SU-DHL-6 (cell line): ENCODE measurements around the gene EIF3B.

Source experiments
- H2AFZ ChIP-seq: fragments of 200-600 bp; sonication (generic); 2 replicates; pipeline ENCODE4 v1.6.1; 2014; ENCODE audit warnings: low read depth, mild to moderate bottlenecking, moderate library complexity, mixed read lengths, antibody characterized with exemption, low read length; ENCODE audit not compliant: severe bottlenecking
- H3F3A ChIP-seq: fragments of 200-600 bp; shearing (Covaris generic); 2 replicates; pipeline ENCODE4 v1.6.0; 2016; ENCODE audit warnings: antibody characterized with exemption, mild to moderate bottlenecking; ENCODE audit not compliant: insufficient read depth
- H3K27ac ChIP-seq: fragments of 200-600 bp; sonication (generic); 2 replicates; pipeline ENCODE4 v1.5.1; 2016; ENCODE audit warnings: low read depth, mild to moderate bottlenecking, low read length, moderate library complexity, mixed read lengths
- H3K27me3 ChIP-seq: fragments of 200-600 bp; sonication (generic), shearing (Covaris generic); 2 replicates; pipeline ENCODE4 v1.6.0; 2014; ENCODE audit warnings: mild to moderate bottlenecking, low read length
- H3K36me3 ChIP-seq: fragments of 200-600 bp; sonication (generic); 2 replicates; pipeline ENCODE4 v1.6.1; 2014; ENCODE audit warnings: mild to moderate bottlenecking, low read length, mixed read lengths
- H3K4me2 ChIP-seq: fragments of 300-600, 200-600 bp; shearing (Covaris generic), sonication (generic); 2 replicates; pipeline ENCODE4 v1.6.0; 2014; ENCODE audit warnings: low read length, low read depth, mild to moderate bottlenecking; ENCODE audit not compliant: poor library complexity, severe bottlenecking
- H3K4me3 ChIP-seq: fragments of 200-600 bp; sonication (generic); 2 replicates; pipeline ENCODE4 v1.5.1; 2014; ENCODE audit warnings: antibody characterized with exemption, low read length, mild to moderate bottlenecking, mixed read lengths; ENCODE audit not compliant: insufficient read depth, poor library complexity, severe bottlenecking
- H3K79me2 ChIP-seq: fragments of 200-600 bp; sonication (generic); 2 replicates; pipeline ENCODE4 v1.6.1; 2014; ENCODE audit warnings: mild to moderate bottlenecking, low read length, moderate library complexity; ENCODE audit not compliant: insufficient read depth
- H3K9ac ChIP-seq: fragments of 200-600 bp; sonication (generic); 2 replicates; pipeline ENCODE4 v1.7.0; 2014; ENCODE audit warnings: mild to moderate bottlenecking, low read length
- H3K9me2 ChIP-seq: fragments of 200-600 bp; sonication (generic); replicated peaks from 2 replicates; pipeline ENCODE4 v1.6.1; 2014; ENCODE audit warnings: low read length; ENCODE audit not compliant: insufficient read depth
- H3K9me3 ChIP-seq: fragments of 200-600 bp; sonication (generic); 2 replicates; pipeline ENCODE4 v1.6.1; 2014; ENCODE audit warnings: low read length, mixed read lengths; ENCODE audit not compliant: insufficient read depth
- H4K20me1 ChIP-seq: fragments of 200-600 bp; sonication (generic); 2 replicates; pipeline ENCODE4 v1.6.1; 2014; ENCODE audit warnings: low read depth, mild to moderate bottlenecking, antibody characterized with exemption, low read length, moderate library complexity, mixed read lengths
- CTCF ChIP-seq: fragments of 200-600 bp; sonication (generic); IDR thresholded peaks from one replicate; pipeline ENCODE4 v1.5.1; 2017; ENCODE audit warnings: antibody characterized with exemption, mild to moderate bottlenecking, low read length, moderate library complexity; ENCODE audit not compliant: insufficient read depth, poor library complexity, severe bottlenecking
- EZH2phosphoT487 ChIP-seq: fragments of 200-600 bp; sonication (generic), shearing (Covaris generic); conservative IDR thresholded peaks from 2 replicates; pipeline ENCODE4 v1.6.1; 2018; ENCODE audit warnings: mild to moderate bottlenecking, antibody characterized with exemption, low read length, moderate library complexity, mixed read lengths

EIF3B gene

GRCh38 chr7:2379821-2380450 lies 25.3 kb downstream of the EIF3B start:
- H3K9ac ChIP-seq: no peak overlapping the region
- no peak overlapping the region for H3K27ac ChIP-seq
- TF ChIP-seq EZH2phosphoT487 (no peak), CTCF (no peak)
- no peaks in the 10 kb centered on the region for H3K27me3 ChIP-seq
- no peak overlapping the region for H3K4me3 ChIP-seq
- H3F3A ChIP-seq: no peaks in the 10 kb centered on the region
- no peak overlapping the region for H2AFZ ChIP-seq
- no peak overlapping the region for H3K4me2 ChIP-seq
- no peaks in the 10 kb centered on the region for H3K9me2 ChIP-seq
- peaks cover 15% of the 10 kb centered on the region; the same call in 1 of the 2 replicates for H3K36me3 ChIP-seq
- H3K9me3 ChIP-seq: no peaks in the 10 kb centered on the region
- H4K20me1 ChIP-seq: no peaks in the 10 kb centered on the region; the same call in 1 of the 2 replicates
- peaks cover 25% of the 10 kb centered on the region for H3K79me2 ChIP-seq

GRCh38 chr7:2380461-2380860 lies 25.8 kb downstream of the EIF3B start:
- Histone ChIP-seq H3K36me3 (peaks cover 11% of the 10 kb centered on the region; the same call in 1 of the 2 replicates), H3K27me3 (no peaks in the 10 kb centered on the region), H3K9me3 (no peaks in the 10 kb centered on the region), H3K27ac (no peak overlapping the region), H4K20me1 (no peaks in the 10 kb centered on the region; the same call in 1 of the 2 replicates), H3K4me2 (no peak overlapping the region), H3K4me3 (no peak overlapping the region), H3F3A (no peaks in the 10 kb centered on the region), H3K9me2 (no peaks in the 10 kb centered on the region), H3K9ac (no peak overlapping the region), H3K79me2 (peaks cover 20% of the 10 kb centered on the region), H2AFZ (no peak overlapping the region)
- TF ChIP-seq EZH2phosphoT487 (no peak), CTCF (no peak)

GRCh38 chr7:2381227-2381626 lies 26.6 kb downstream of the EIF3B start:
- H3K4me3 ChIP-seq: no peak overlapping the region
- no peaks in the 10 kb centered on the region; the same call in 1 of the 2 replicates for H4K20me1 ChIP-seq
- peaks cover 12% of the 10 kb centered on the region for H3K79me2 ChIP-seq

More at GRCh38 chr7:2381227-2381626, 26.6 kb downstream of the EIF3B start:
- Histone ChIP-seq H3K9ac (no peak overlapping the region), H3K27me3 (no peaks in the 10 kb centered on the region), H3K36me3 (peaks cover 6% of the 10 kb centered on the region; the same call in 1 of the 2 replicates), H3K27ac (no peak overlapping the region), H3K4me2 (no peak overlapping the region), H3K9me2 (no peaks in the 10 kb centered on the region), H3F3A (no peaks in the 10 kb centered on the region), H3K9me3 (no peaks in the 10 kb centered on the region), H2AFZ (no peak overlapping the region)
- TF ChIP-seq CTCF: no peak
- TF ChIP-seq EZH2phosphoT487: no peak
